ENCODE data around the gene SLC39A9.
"Not testable (repeated sequence)": the region's sequence is repeated elsewhere in the genome, so short reads cannot be mapped to it uniquely, and the experiment has no call there.

The SLC39A9 gene

DNA sequence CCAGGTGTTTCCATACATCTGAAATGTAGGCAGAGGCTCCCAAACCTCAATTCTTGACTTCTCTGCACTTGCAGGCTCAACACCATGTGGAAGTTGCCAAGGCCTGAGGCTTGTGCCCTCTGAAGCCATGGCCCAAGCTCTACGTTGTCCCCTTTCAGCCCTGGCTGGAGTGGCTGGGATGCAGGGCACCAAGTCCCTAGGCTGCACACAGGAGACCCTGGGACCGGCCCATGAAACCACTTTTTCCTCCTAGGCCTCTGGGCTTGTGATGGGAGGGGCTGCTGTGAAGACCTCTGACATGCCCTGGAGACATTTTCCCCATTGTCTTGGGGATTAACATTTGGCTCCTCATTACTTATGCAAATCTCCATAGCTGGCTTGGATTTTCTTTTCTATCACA is 79.6 kb downstream of the SLC39A9 start:
- not testable (repeated sequence) for DNase-seq (ENCODE audit: low spot score)

GRCh38 chr14:69479696-69480095 is 81.2 kb downstream of the SLC39A9 start:
- no peak for DNase-seq (ENCODE audit: low spot score)

- no peak for DNase-seq (ENCODE audit: low spot score)
These were observed 81.6 kb downstream of the SLC39A9 start for GRCh38 chr14:69480136-69480535.

DNA sequence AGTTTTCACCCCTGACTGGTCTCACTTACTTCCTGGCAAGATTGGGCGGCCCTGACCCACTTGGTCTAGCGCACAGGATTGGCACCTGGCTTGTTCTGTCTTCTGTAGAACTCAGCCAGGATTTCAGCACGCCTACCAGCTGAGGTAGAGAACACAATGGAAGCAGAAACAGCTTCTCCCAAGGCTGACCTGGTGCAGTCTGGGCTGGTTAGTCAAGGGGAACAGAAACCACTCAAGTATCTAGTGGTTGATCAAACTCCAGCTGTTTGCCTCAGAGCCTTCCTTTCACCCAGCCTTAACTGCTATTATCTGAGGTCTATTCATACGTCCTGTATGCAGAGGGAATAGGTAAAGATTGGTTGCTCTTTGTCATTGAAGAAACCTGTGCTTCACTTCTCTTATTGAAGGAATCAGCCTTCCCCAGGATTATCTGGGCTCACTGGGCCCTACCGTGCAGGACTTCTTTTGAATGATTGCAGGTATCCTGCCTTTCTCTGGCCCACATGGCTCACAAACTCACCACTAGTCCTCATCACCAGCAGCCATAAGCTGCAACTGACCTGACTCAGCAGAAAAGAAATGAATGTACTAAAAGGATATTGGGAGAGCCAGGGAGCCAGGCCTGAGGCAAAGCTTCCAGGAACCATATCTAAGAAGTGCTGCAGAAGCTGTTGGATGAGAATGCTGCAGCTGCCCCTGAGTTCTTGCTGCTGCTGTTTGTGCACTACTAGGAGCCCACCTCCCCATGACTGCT is 83.5 kb downstream of the SLC39A9 start:
- DNase-seq (ENCODE audit: low spot score), result peak; percentile 64

DNA sequence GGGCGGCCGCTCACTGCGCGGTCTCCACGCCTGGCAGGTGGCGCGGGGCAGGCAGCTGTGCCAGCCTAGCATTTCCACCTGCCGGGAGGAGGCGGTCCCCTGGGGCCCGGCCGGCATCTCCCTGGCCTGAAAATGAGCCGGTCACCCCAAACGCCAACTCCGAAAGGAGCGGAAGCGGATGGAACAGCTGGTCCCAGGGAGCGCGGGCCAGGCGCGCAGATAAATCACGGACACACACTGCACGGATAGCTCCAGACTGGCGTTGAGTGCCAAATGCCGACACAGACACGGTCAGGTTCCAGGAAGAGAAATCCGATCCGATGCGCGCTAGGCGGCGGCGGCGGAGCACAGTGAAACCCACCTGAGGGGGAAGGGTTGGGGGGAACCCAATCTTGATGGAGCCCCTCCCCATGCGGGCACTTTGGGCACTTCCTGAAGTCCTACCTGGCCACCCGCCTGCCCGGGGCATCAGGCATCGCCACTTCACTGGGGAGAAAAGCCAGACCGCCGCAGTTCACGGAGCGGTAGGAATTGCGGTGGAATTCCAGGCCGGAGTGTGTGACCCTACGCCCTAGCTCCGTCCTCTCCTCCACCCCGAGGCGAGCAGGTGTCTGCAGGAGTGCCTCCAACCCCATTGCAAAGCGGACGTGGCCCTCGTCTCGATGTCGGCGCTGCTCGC is 85.4 kb downstream of the SLC39A9 start:
- no peak for DNase-seq (ENCODE audit: low spot score)

- no peak for DNase-seq (ENCODE audit: low spot score)
These were observed 86.2 kb downstream of the SLC39A9 start, which contains the start of gene PLEKHD1 for GRCh38 chr14:69484444-69485314. TSS of gene PLEKHD1 (plus strand) at chr14:69484728. CDS start at chr14:69484966, 238 bp downstream.

- no peak for DNase-seq (ENCODE audit: low spot score)
These were observed 86.8 kb downstream of the SLC39A9 start for GRCh38 chr14:69485315-69485660.

- DNase-seq (ENCODE audit: low spot score), result no peak
These were observed 87.2 kb downstream of the SLC39A9 start for GRCh38 chr14:69485701-69486100.

- DNase-seq (ENCODE audit: low spot score), result no peak
These were observed 88.7 kb downstream of the SLC39A9 start for GRCh38 chr14:69487226-69487625.

DNA sequence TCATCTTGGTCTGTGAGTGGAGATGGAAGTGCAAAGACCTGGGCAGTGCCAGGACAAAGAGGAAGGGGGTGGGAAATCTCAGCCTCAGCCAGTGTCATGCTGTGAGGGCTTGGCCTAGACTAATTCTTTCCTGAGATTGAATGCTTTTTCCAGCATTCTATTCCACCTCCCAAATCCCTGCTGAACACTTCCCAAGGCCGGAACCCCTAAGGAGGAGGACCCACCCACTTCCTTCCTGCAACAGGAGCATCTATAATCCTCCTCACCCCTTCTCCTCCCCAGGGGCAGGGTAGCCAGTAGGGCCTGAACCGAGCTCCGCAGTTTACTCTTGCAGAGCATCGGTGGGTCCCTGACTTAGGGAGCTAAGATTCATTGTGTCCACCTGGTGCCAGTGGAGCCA is 89.3 kb downstream of the SLC39A9 start:
- DNase-seq (ENCODE audit: low spot score), result no peak

GRCh38 chr14:69489495-69489894 is 91.0 kb downstream of the SLC39A9 start:
- DNase-seq (ENCODE audit: low spot score), result no peak

DNA sequence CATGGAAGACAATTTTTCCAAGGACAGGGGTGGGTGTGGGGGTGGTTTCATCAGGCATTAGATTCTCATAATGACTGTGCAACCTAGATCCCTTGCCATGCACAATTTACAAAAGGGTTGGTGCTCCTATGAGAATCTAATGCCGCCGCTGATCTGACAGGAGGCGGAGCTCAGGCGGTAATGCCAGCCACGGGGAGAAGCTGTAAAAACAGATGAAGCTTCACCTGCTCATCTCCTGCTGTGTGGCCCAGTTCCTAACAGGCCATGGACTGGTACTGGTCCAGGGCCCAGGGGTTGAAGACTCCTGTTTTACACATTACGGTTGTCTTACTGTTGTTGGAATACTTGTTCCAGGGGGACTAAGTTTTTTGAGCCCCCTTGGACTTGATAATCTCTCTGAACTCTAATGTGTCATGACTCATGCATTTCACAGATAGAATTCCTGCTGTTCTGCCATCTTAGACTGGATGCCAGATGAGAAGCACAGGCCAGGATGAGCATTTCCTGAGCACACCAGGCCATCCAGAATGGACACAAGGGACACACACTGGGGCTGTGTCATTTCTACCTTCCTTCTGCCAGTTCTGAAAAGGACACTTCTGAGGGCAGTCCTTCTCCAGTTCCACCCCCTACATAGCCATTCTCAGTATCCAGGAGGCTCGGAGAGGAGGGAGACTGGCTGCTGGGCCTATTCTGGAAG is 91.9 kb downstream of the SLC39A9 start:
- no peak for DNase-seq (ENCODE audit: low spot score)

DNA sequence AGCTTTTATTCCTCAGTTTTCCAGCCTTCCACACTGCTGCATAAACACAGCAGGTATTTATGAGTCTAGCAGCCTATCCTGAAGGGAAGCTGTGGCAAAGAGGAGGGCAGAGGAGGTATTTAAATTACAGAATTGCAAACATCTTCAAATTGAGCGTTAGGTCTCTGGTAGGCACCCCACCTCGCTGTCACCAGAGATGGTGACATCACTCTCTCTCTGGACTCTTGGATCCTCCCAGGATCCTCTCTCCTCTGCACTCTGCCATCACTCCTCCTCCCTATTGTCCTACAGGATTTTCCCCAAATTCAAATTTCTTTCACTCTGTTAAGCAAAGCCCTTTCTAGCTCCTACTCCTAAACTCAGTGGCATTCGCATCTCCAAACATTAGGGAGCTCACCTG is 92.7 kb downstream of the SLC39A9 start:
- DNase-seq (ENCODE audit: low spot score), result no peak

DNA sequence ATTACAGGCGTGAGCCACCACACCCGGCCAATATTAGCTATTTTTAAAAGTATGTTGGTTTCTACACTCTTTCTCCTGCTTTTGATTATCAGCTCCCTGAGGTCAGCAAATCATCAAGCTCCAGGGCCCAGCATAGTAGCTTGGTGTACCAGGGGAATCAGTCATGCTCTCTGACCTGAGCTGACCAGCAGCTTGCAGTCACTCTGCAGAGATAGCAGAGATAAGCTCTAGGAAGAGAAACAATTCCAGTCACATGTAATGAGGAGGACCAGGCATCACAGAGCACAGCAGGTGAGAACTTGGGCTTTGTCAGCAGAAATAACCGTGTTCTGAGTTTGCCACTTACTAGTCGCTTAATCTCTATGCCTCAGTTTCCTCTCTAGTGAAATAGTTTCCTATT is 94.5 kb downstream of the SLC39A9 start:
- DNase-seq (ENCODE audit: low spot score), result no peak

DNA sequence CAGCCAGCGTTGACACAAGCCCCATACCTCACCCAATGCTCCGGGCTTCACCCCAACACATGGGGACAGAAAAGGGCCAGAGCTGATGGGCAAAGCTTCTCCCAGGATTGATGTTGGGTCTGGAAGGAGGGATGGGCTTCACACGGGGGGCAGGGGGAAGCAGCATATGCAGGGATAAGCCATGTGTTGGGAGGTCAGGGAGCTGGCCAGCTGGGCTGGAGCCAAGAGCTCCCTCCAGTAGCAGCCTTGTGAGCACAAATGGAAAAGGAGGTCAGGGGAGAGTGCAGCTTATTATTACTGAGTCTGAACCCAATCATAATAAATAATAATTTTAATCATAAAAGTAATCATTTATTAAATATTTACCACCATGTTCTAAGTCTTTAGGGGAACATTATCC is 95.3 kb downstream of the SLC39A9 start:
- DNase-seq (ENCODE audit: low spot score), result no peak

DNA sequence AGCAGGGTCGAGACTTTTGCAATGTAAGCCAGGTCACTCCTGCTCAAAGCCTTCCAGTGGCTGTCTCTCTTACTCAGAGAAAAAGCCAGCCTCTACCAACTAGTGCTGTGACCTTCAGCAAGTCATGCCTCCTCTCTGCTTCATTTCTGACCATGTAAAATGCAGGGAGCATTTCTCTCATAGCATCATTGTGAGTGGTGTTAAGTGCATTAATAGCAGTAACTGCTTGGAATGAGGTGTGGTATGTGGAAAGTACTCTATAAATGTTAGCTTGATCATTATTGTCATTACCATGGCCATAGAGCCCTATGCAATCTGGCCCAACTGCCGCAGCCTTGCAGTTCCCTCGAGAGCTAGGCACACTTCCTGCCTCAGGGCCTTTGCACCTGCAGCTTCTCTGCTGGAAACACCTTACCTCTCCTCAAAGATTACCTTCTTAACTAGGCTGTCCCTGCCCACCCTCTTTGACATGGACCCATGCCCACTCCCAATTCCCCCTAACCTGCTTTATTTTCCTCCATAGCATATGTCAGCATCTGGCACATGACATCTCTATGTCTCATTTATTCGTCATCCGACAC is 96.9 kb downstream of the SLC39A9 start:
- no peak for DNase-seq (ENCODE audit: low spot score)

DNA sequence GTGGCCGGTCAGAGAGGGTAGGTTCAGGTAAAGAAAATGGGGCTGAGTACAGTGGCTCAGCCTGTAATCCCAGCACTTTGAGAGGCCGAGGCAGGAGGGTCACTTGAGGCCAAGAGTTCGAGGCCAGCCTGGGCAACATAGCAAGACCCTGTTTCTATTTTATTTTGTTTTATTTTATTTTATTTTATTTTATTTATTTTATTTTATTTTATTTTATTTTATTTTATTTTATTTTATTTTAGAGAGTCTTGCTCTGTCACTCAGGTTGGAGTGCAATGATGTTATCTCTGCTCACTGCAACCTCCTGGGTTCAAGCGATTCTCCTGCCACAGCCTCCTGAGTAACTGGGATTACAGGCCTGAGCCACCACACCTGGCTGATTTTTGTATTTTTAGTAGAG is 99.4 kb downstream of the SLC39A9 start:
- DNase-seq (ENCODE audit: low spot score), result not testable (repeated sequence)

- DNase-seq (ENCODE audit: low spot score), result not testable (repeated sequence)
These were observed 99.8 kb downstream of the SLC39A9 start for GRCh38 chr14:69498286-69498685.

DNA sequence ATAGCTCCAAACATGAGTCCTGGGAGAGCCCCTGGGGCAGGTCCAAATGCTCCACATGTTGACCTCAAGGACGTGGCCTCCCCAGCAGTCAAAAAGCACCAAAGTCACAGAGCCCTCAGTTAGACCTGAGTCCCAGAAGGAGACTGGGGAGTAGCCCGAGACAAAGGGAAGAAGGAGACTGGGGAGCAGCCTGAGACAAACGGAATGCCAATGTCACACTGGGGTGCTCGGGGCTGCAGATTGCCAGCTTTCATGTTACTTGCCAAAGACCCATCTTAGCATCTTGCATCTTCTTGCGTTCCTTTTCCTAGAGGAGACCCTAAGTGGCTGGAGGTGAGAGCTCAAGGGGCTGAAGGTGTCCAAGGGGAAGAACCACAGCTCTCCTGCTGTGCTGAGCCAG is 100.9 kb downstream of the SLC39A9 start:
- DNase-seq (ENCODE audit: low spot score), result no peak

DNA sequence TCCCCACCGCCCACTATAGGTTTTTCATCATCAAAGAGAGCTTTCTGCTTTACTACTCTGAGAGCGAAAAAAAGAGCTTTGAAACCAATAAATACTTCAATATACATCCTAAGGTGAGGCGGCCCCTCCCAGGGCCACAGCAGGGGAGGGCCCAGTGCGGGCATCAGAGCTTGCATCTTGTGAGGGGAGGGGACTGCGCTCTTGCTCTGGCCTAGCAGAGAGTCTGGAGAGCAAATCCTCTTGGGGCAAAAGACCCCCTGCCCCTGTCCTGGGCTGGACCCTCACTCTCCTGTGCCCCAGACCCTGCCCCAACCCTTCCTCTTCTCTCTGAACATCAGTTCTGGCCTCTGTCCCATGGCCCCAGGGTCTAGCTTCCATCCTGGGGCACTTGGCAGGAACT is 101.6 kb downstream of the SLC39A9 start:
- no peak for DNase-seq (ENCODE audit: low spot score)

GRCh38 chr14:69500736-69501135 is 102.2 kb downstream of the SLC39A9 start:
- no peak for DNase-seq (ENCODE audit: low spot score)

GRCh38 chr14:69501423-69501838 is 102.9 kb downstream of the SLC39A9 start:
- DNase-seq (ENCODE audit: low spot score), result no peak
